Measurements from ENCODE around the gene EFHD2.
"Not testable (repeated sequence)": the region's sequence is repeated elsewhere in the genome, so short reads cannot be mapped to it uniquely, and the experiment has no call there.

The EFHD2 gene

DNA sequence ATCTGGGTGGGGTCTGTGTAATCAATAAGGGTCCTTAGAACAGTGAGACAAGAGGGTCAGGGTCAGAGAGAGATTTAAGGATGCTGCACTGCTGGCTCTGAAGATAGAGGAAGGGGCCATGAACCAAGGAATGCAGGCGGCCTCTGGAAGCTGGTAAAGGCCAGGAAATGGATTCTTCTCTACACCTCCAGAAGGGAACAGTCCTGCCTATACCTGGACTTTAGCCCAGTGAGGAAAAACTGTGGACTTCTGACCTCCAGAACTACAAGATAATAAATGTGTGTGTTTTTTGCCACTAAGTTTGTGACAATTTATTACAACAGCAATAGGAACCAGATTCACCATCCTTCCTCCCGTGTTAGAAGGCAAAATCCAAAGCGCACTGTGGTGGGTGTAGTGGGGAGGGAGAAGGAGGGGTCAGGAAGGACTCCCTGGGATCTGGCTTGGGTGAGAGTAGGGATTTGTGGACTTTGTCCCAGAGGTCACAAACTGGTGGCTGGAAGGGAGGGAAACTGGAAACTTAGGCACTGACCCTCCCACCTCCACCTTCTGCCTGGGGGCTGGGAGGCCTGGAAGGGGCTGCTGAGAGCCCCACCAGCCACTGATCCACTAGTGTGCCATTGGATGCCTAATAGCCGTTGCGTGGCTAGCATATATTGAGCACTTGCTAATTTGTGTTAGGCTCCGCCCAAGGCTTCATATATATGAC lies 41.5 kb downstream of the EFHD2 start:
- DNase-seq (ENCODE audit: low read depth in 2 of 2, low spot score in 1 of 2) = no peak

DNA sequence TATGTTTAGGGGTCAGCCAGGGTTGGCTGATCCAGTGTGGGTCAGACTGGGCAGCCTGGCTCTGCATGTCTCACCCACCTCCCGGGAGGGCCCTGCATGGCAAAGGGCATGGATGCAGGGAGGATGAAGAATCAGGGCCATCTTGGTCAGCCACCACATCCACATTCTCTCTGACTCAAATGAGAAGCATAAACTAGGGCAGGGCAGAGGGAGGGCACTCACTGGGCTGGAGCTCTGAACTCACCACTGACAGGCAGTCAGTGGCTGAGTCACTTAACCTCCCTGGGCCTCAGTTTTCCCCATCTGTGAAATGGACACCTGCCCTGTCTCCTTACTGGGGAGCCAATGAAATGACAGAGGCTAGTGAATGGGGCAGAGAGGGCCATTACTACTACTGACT lies 42.5 kb downstream of the EFHD2 start:
- no peak for DNase-seq (ENCODE audit: low read depth in 2 of 2, low spot score in 1 of 2)

- no peak for DNase-seq (ENCODE audit: low read depth in 2 of 2, low spot score in 1 of 2)
These were observed 43.3 kb downstream of the EFHD2 start for GRCh38 chr1:15452866-15453571.

DNA sequence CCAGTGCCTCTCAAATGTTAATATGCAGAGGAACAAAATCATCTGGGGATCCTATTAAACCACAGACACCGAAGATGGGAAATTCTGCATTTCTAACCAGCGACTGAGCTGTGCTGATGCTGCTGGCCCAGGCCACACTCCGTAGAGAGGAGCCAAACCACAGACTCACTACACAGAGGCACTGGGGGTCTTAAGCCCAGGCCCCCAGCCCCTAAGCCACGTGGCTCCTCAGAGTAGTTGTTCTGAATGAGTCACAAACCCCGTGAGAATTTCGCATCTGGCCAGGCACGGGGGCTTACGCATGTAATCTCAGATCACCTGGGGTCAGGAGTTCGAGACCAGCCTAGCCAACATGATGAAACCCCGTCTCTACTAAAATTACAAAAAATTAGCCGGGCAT lies 44.0 kb downstream of the EFHD2 start:
- no peak for DNase-seq (ENCODE audit: low read depth in 2 of 2, low spot score in 1 of 2)

DNA sequence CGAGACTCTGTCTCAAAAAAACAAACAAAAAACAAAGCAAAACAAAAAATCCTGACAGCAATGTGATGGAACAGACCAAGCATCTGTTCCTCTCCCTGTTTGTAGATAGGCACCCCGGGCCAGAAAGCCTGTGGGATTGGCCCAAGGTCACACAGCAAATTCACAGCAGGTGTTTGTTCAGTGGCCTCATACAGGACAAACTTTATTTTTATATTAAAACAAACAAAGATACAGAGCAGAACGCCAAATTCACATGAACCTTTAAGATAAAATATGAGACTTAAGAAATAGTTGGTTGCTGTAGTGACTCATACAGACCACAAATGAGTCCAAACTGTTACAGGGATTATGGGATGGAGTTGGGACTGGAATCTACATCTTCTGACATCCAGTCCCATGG lies 44.6 kb downstream of the EFHD2 start:
- DNase-seq (ENCODE audit: low read depth in 2 of 2, low spot score in 1 of 2) = no peak

DNA sequence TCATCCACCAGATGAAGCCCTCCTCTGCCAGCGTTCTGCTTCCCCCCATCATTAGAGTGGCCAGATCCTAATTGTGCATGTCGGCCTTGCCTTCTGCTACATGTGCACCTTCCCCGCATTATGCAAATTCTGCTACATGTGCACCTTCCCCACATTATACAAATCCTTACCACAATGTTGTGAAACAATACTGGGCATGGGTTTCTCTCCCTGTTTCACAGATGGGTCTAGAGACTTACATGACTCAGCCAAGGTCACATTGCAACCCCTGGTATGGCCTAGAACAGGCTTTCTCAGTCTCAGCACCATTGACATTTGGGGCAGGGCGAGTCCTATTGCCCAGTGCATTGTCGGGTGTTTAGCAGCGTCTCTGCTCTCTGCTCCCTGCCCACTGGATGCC lies 45.8 kb downstream of the EFHD2 start:
- DNase-seq (ENCODE audit: low read depth in 2 of 2, low spot score in 1 of 2) = no peak

- no peak for DNase-seq (ENCODE audit: low read depth in 2 of 2, low spot score in 1 of 2)
These were observed 46.7 kb downstream of the EFHD2 start, which contains the start of gene CELA2A for GRCh38 chr1:15456313-15456954. CELA2A (plus strand) TSS chr1:15456732; CDS start chr1:15456754, 22 bp downstream.

GRCh38 chr1:15457585-15457984 lies 47.9 kb downstream of the EFHD2 start:
- no peak for DNase-seq (ENCODE audit: low read depth in 2 of 2, low spot score in 1 of 2)

GRCh38 chr1:15458388-15458787 lies 48.7 kb downstream of the EFHD2 start:
- not testable (repeated sequence) for DNase-seq (ENCODE audit: low read depth in 2 of 2, low spot score in 1 of 2)

DNA sequence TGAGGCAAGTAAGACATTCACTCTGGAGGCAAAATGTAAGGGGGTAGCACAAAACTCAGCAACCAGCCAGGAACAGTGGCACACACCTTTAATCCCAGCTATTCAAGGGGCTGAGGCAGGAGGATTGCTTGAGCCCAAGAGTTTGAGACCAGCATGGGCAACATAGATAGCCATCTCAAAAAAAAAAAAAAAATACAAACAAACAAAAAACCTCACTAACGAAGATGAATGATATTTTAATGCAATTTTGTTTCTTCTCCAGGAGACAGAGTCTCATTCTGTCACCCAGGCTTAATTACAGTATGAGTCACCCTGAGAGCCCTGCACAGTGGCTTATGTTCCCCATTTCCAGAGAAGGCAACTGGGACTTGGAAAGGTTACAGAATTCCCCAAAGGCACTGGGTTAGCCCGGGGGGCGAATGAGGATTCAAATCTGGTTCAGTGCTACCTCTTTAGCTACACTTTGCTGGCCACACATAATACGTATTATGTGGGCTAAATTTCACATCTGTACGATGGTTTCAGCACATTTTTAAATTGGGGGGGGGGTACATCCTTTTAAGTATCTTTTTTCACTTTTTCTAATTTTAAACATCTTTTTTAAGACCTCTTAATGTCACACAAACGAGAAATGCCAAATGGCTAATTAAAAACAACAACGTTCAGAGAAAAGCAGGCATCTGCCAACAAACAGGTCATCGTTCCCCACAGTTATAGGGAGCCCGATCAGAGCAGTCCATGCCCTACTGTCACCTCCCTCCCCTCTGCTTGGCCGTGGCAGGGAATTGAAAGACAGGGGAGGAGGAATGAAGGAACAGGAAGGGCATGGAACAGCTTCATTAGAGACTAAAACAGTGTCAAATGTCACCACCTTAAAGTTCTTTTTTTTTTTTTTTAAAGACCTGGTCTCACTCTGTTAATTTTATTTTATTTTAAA lies 50.4 kb downstream of the EFHD2 start:
- DNase-seq (ENCODE audit: low read depth in 2 of 2, low spot score in 1 of 2) = no peak

DNA sequence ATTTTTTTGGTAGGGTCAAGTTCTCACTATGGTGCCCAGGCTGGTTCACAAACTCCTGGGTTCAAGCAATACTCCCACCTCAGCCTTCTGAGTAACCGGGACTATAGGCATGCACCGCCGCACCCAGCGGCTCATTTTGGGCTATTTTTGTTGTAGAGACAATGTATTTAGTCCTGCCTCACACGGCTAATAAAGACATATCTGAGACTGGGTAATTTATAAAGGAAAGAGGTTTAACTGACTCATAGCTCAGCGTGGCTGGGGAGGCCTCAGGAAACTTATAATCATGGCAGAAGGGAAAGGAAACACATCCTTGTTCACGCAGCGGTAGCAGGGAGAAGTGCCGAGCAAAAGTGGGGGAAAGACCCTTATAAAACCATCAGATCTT lies 51.0 kb downstream of the EFHD2 start:
- no peak for DNase-seq (ENCODE audit: low read depth in 2 of 2, low spot score in 1 of 2)

GRCh38 chr1:15463064-15463800 lies 53.5 kb downstream of the EFHD2 start:
- not testable (repeated sequence) for DNase-seq (ENCODE audit: low read depth in 2 of 2, low spot score in 1 of 2)

DNA sequence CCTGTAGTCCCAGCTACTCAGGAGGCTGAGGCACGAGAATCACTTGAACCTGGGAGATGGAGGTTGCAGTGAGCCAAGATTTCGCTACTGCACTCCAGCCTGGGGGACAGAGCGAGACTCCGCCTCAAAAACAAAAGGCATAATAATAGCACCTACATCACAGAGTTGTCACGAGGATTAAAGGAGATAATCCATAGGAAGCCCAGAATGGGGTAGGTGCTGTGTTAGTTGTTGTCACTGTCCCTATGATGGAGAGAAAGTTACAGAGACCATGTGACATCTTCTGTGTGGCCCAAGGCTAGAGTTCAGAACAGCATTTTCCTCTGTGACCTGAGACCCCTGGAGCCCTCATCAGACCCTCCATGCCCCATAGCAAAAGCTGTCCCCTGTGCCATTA lies 54.2 kb downstream of the EFHD2 start:
- DNase-seq (ENCODE audit: low read depth in 2 of 2, low spot score in 1 of 2) = not testable (repeated sequence)

- no peak for DNase-seq (ENCODE audit: low read depth in 2 of 2, low spot score in 1 of 2)
These were observed 56.0 kb downstream of the EFHD2 start for GRCh38 chr1:15465674-15466073.

GRCh38 chr1:15466955-15467625 lies 57.4 kb downstream of the EFHD2 start:
- DNase-seq (ENCODE audit: low read depth in 2 of 2, low spot score in 1 of 2) = not testable (repeated sequence)

- DNase-seq (ENCODE audit: low read depth in 2 of 2, low spot score in 1 of 2) = no peak
These were observed 58.5 kb downstream of the EFHD2 start for GRCh38 chr1:15468145-15468544.

GRCh38 chr1:15469361-15469760 lies 59.7 kb downstream of the EFHD2 start:
- DNase-seq (ENCODE audit: low read depth in 2 of 2, low spot score in 1 of 2) = no peak

GRCh38 chr1:15469821-15470448 lies 60.2 kb downstream of the EFHD2 start:
- not testable (repeated sequence) for DNase-seq (ENCODE audit: low read depth in 2 of 2, low spot score in 1 of 2)

GRCh38 chr1:15471067-15471466 lies 61.4 kb downstream of the EFHD2 start:
- DNase-seq (ENCODE audit: low read depth in 2 of 2, low spot score in 1 of 2) = not testable (repeated sequence)
